ENCODE data around the gene PRKCZ. TPM values are rescaled to one million over a fixed set of nuclear protein-coding genes. Genes with fewer than 3 reads are reported as not detected.

The PRKCZ gene
- total RNA-seq, 1 experiment from 2014 or later, result 1.9 TPM

- peak; percentile 77 for DNase-seq (ENCODE audit: low spot score)
- TF ChIP-seq EZH2 (IDR thresholded peaks at IDR 0.05; ENCODE audit: borderline replicate concordance, low read depth, low read length, poor library complexity, severe bottlenecking) (no peak), CTCF (conservative IDR thresholded peaks at IDR 0.05; ENCODE audit: low read depth, low read length) (peak; percentile 100)
- no peaks in the 10 kb centered on the region for H3K36me3 ChIP-seq (ENCODE audit: insufficient read depth, low read length, poor library complexity, severe bottlenecking)
- no TSS peak for BruUV-seq (replicated peaks)
- no peaks in the 10 kb centered on the region for H3K4me1 ChIP-seq (ENCODE audit: insufficient read depth, low read length, poor library complexity, severe bottlenecking)
- H3K9me3 ChIP-seq (ENCODE audit: low read depth, low read length, poor library complexity, severe bottlenecking), result no peaks in the 10 kb centered on the region
- peak overlapping the region; percentile 43 for H3K4me3 ChIP-seq (ENCODE audit: low read depth, low read length, poor library complexity, severe bottlenecking)
- H3K27ac ChIP-seq (ENCODE audit: low read depth, low read length, poor library complexity, severe bottlenecking), result no peak overlapping the region
- ChIA-PET CTCF (interaction anchor here (0.5 to 1.5 kb wide), 15 partner anchors 10 to 351 kb away, joined by 3 to 9 read pairs (median 3); partner anchors contain the start of gene FAAP20), POLR2A (ENCODE audit: low non-redundant PET) (interaction anchor here (0.6 to 0.7 kb wide), 2 partner anchors 15 to 25 kb away, joined by 7 to 10 read pairs; no protein-coding TSS in a partner anchor)
- intact Hi-C loops (cut with micrococcal nuclease; ENCODE audit: unreplicated experiment), result no loop called here
- H3K27me3 ChIP-seq (replicated peaks; ENCODE audit: insufficient read depth, low read depth, low read length, poor library complexity), result no peaks in the 10 kb centered on the region
Observed at GRCh38 chr1:2174348-2175054, 124.3 kb downstream of the PRKCZ start.

- POLR2A ChIA-PET (ENCODE audit: low non-redundant PET), result no interaction called here
- no peak overlapping the region for H3K27ac ChIP-seq (ENCODE audit: low read depth, low read length, poor library complexity, severe bottlenecking)
Observed at GRCh38 chr1:2175055-2175414, 124.8 kb downstream of the PRKCZ start.

More at GRCh38 chr1:2175055-2175414, 124.8 kb downstream of the PRKCZ start:
- intact Hi-C loops (cut with micrococcal nuclease; ENCODE audit: unreplicated experiment), result no loop called here
- Histone ChIP-seq H3K4me3 (ENCODE audit: low read depth, low read length, poor library complexity, severe bottlenecking) (peak overlapping the region; percentile 43), H3K36me3 (ENCODE audit: insufficient read depth, low read length, poor library complexity, severe bottlenecking) (no peaks in the 10 kb centered on the region), H3K4me1 (ENCODE audit: insufficient read depth, low read length, poor library complexity, severe bottlenecking) (no peaks in the 10 kb centered on the region), H3K9me3 (ENCODE audit: low read depth, low read length, poor library complexity, severe bottlenecking) (no peaks in the 10 kb centered on the region), H3K27me3 (replicated peaks; ENCODE audit: insufficient read depth, low read depth, low read length, poor library complexity) (no peaks in the 10 kb centered on the region)
- no peak for TF ChIP-seq CTCF (conservative IDR thresholded peaks at IDR 0.05; ENCODE audit: low read depth, low read length)
- TF ChIP-seq EZH2 (IDR thresholded peaks at IDR 0.05; ENCODE audit: borderline replicate concordance, low read depth, low read length, poor library complexity, severe bottlenecking), result no peak
- no peak for DNase-seq (ENCODE audit: low spot score)
- CTCF ChIA-PET, result interaction anchor here (0.7 to 1.5 kb wide), 7 partner anchors 9 to 207 kb away, joined by 3 to 9 read pairs (median 4); no protein-coding TSS in a partner anchor
- BruUV-seq (replicated peaks), result no TSS peak
